Choroid plexus epithelial cell (primary cell): ENCODE data around the gene DLEC1.
A peak's percentile ranks its signal among the peaks of the same experiment; 100 is the strongest.

Source experiments
- DNase-seq: peaks from one replicate; pipeline ENCODE4 v3.0.0-alpha.2; 2010; ENCODE audit warnings: low read depth
- H3K4me3 ChIP-seq: 2 replicates; pipeline ENCODE4 v1.5.1; 2011; ENCODE audit warnings: low read depth, mild to moderate bottlenecking, control low read depth, low read length, moderate library complexity
- CTCF ChIP-seq: conservative IDR thresholded peaks from 2 replicates; pipeline ENCODE4 v1.5.1; 2011; ENCODE audit warnings: low read depth, mild to moderate bottlenecking, control low read depth, inconsistent platforms, low read length, moderate library complexity

DLEC1 gene

GRCh38 chr3:38151667-38152265, 112.8 kb downstream of the DLEC1 start:
- H3K4me3 ChIP-seq: no peak overlapping the region
- TF ChIP-seq CTCF: no peak
- DNase-seq: no peak

- no peak for TF ChIP-seq CTCF
- no peak for DNase-seq
Observed at GRCh38 chr3:38152609-38153008, 113.6 kb downstream of the DLEC1 start.

GRCh38 chr3:38153221-38153620, 114.2 kb downstream of the DLEC1 start:
- no peak overlapping the region for H3K4me3 ChIP-seq
- no peak for TF ChIP-seq CTCF
- no peak for DNase-seq

More at GRCh38 chr3:38152609-38153008, 113.6 kb downstream of the DLEC1 start:
- no peak overlapping the region for H3K4me3 ChIP-seq

GRCh38 chr3:38154033-38154494, 115.1 kb downstream of the DLEC1 start:
- TF ChIP-seq CTCF: no peak
- DNase-seq: peak; percentile 86
- no peak overlapping the region for H3K4me3 ChIP-seq

GRCh38 chr3:38154625-38155255, 115.7 kb downstream of the DLEC1 start:
- no peak overlapping the region for H3K4me3 ChIP-seq
- TF ChIP-seq CTCF: no peak
- DNase-seq: no peak

GRCh38 chr3:38155825-38156224, 116.8 kb downstream of the DLEC1 start:
- no peak overlapping the region for H3K4me3 ChIP-seq
- no peak for TF ChIP-seq CTCF
- no peak for DNase-seq

GRCh38 chr3:38157117-38157516, 118.1 kb downstream of the DLEC1 start:
- no peak for DNase-seq
- no peak overlapping the region for H3K4me3 ChIP-seq
- TF ChIP-seq CTCF: no peak
